ENCODE data around the gene DGCR2.

GRCh38 chr22:19128009-19128401, 5.8 kb upstream of the DGCR2 start:
- TF ChIP-seq CTCF (IDR thresholded peaks at IDR 0.05; ENCODE audit: borderline replicate concordance, extremely low read depth, low read length, poor library complexity, severe bottlenecking) (no peak), EZH2 (IDR thresholded peaks at IDR 0.05; ENCODE audit: borderline replicate concordance, low read depth, low read length, severe bottlenecking) (no peak)

Data from DND-41 (cell line).